HEK293 (cell line): ENCODE data around the gene PWWP2B.

Experiments
- CTCF ChIA-PET: fragments of 350-600 bp; formaldehyde crosslinking; extraction: SDS; loops from one replicate; lab custom pipeline; 2021; ENCODE audit warnings: antibody characterized with exemption; lab: Yijun Ruan, JAX
- POLR2A ChIA-PET: fragments of 300-600 bp; formaldehyde crosslinking; extraction: SDS; loops from one replicate; lab custom pipeline; 2020; ENCODE audit warnings: antibody characterized with exemption, inconsistent platforms; lab: Yijun Ruan, JAX
- H3K27ac ChIP-seq: fragments of 200-500 bp; sonication (Bioruptor generic); 2 replicates; pipeline ENCODE4 v1.5.1; 2014; ENCODE audit warnings: low read depth, low read length, control low read depth, inconsistent platforms; ENCODE audit errors: extremely low read depth
- H3K36me3 ChIP-seq, 2 experiments: fragments of 200-500 bp in 1 of 2; sonication (Bioruptor generic) in 1 of 2; 1 replicate in 1 of 2; 2 replicates in 1 of 2; pipeline ENCODE4 v1.5.1; 2014 to 2017; ENCODE audit warnings: inconsistent platforms in 2 of 2, low read length in 2 of 2; ENCODE audit not compliant: control insufficient read depth in 2 of 2, insufficient read depth in 1 of 2
- H3K4me1 ChIP-seq: fragments of 200-500 bp; sonication (Bioruptor generic); 2 replicates; pipeline ENCODE4 v1.5.1; 2014; ENCODE audit warnings: mild to moderate bottlenecking, low read length, inconsistent platforms; ENCODE audit not compliant: control insufficient read depth, insufficient read depth
- H3K4me3 ChIP-seq: 2 replicates; pipeline ENCODE4 v1.5.1; 2011; ENCODE audit warnings: low read depth, mild to moderate bottlenecking, control low read depth, low read length, moderate library complexity
- H3K9me3 ChIP-seq: fragments of 200-500 bp; sonication (Bioruptor generic); 2 replicates; pipeline ENCODE4 v1.5.1; 2014; ENCODE audit warnings: low read depth, low read length, inconsistent platforms; ENCODE audit not compliant: control insufficient read depth, insufficient read depth
- BCL11B ChIP-seq: fragments of 450-650 bp; formaldehyde crosslinking; IDR thresholded peaks from 2 replicates; pipeline ENCODE4 v1.5.1; 2016; ENCODE audit warnings: low read depth, missing biosample characterization, missing genetic modification characterization
- CTCF ChIP-seq: fragments of 450-650 bp; formaldehyde crosslinking; IDR thresholded peaks from 2 replicates; pipeline ENCODE4 v1.5.1; 2016; ENCODE audit warnings: missing biosample characterization, missing genetic modification characterization
- EGR2 ChIP-seq: fragments of 450-650 bp; formaldehyde crosslinking; IDR thresholded peaks from 2 replicates; pipeline ENCODE4 v1.5.1; 2016; ENCODE audit warnings: low read depth, missing biosample characterization, missing genetic modification characterization
- KLF1 ChIP-seq: fragments of 450-650 bp; formaldehyde crosslinking; IDR thresholded peaks from 2 replicates; pipeline ENCODE4 v1.5.1; 2016; ENCODE audit warnings: missing biosample characterization, missing genetic modification characterization
- KLF16 ChIP-seq: fragments of 450-650 bp; formaldehyde crosslinking; IDR thresholded peaks from 2 replicates; pipeline ENCODE4 v1.5.1; 2017; ENCODE audit warnings: missing biosample characterization, missing genetic modification characterization
- KLF17 ChIP-seq: fragments of 450-650 bp; formaldehyde crosslinking; IDR thresholded peaks from 2 replicates; pipeline ENCODE4 v1.5.1; 2016; ENCODE audit warnings: missing biosample characterization, missing genetic modification characterization
- KLF7 ChIP-seq: fragments of 450-650 bp; formaldehyde crosslinking; IDR thresholded peaks from 2 replicates; pipeline ENCODE4 v1.5.1; 2016; ENCODE audit warnings: missing biosample characterization, missing genetic modification characterization, borderline replicate concordance
- MYNN ChIP-seq: fragments of 450-650 bp; formaldehyde crosslinking; IDR thresholded peaks from 2 replicates; pipeline ENCODE4 v1.5.1; 2016; ENCODE audit warnings: missing biosample characterization, missing genetic modification characterization, borderline replicate concordance
- OSR2 ChIP-seq: fragments of 450-650 bp; formaldehyde crosslinking; IDR thresholded peaks from 2 replicates; pipeline ENCODE4 v1.5.1; 2016; ENCODE audit warnings: missing biosample characterization, missing genetic modification characterization
- OVOL3 ChIP-seq: fragments of 450-650 bp; formaldehyde crosslinking; IDR thresholded peaks from 2 replicates; pipeline ENCODE4 v1.5.1; 2016; ENCODE audit warnings: missing biosample characterization, missing genetic modification characterization
- SP7 ChIP-seq: fragments of 450-650 bp; formaldehyde crosslinking; IDR thresholded peaks from 2 replicates; pipeline ENCODE4 v1.5.1; 2016; ENCODE audit warnings: missing biosample characterization, missing genetic modification characterization
- ZFHX2 ChIP-seq: fragments of 450-650 bp; formaldehyde crosslinking; conservative IDR thresholded peaks from 2 replicates; pipeline ENCODE4 v1.5.1; 2016; ENCODE audit warnings: missing biosample characterization, missing genetic modification characterization
- ZNF121 ChIP-seq: fragments of 450-650 bp; formaldehyde crosslinking; IDR thresholded peaks from 2 replicates; pipeline ENCODE4 v1.5.1; 2016; ENCODE audit warnings: missing biosample characterization, missing genetic modification characterization
- ZNF133 ChIP-seq: fragments of 450-650 bp; formaldehyde crosslinking; IDR thresholded peaks from 2 replicates; pipeline ENCODE4 v1.5.1; 2016; ENCODE audit warnings: missing biosample characterization, missing genetic modification characterization
- ZNF16 ChIP-seq: fragments of 450-650 bp; formaldehyde crosslinking; IDR thresholded peaks from 2 replicates; pipeline ENCODE4 v1.5.1; 2016; ENCODE audit warnings: low read depth, missing biosample characterization, missing genetic modification characterization
- ZNF223 ChIP-seq: fragments of 450-650 bp; formaldehyde crosslinking; IDR thresholded peaks from 2 replicates; pipeline ENCODE4 v1.5.1; 2016; ENCODE audit warnings: missing biosample characterization, missing genetic modification characterization
- ZNF302 ChIP-seq: fragments of 450-650 bp; formaldehyde crosslinking; IDR thresholded peaks from 2 replicates; pipeline ENCODE4 v1.5.1; 2016; ENCODE audit warnings: missing biosample characterization, missing genetic modification characterization, low read depth
- ZNF341 ChIP-seq: fragments of 450-650 bp; formaldehyde crosslinking; IDR thresholded peaks from 2 replicates; pipeline ENCODE4; 2016; ENCODE audit warnings: low read depth, missing biosample characterization, missing genetic modification characterization
- ZNF391 ChIP-seq: fragments of 450-650 bp; formaldehyde crosslinking; IDR thresholded peaks from 2 replicates; pipeline ENCODE4 v1.5.1; 2016; ENCODE audit warnings: low read depth, missing biosample characterization, missing genetic modification characterization, borderline replicate concordance
- ZNF501 ChIP-seq: fragments of 450-650 bp; formaldehyde crosslinking; IDR thresholded peaks from 2 replicates; pipeline ENCODE4 v1.5.1; 2016; ENCODE audit warnings: missing biosample characterization, missing genetic modification characterization
- ZNF626 ChIP-seq: fragments of 450-650 bp; sonication (Bioruptor Pico); formaldehyde crosslinking; IDR thresholded peaks from 2 replicates; pipeline ENCODE4 v1.5.1; 2018; ENCODE audit warnings: missing biosample characterization, missing genetic modification characterization, inconsistent platforms
- ZNF792 ChIP-seq: fragments of 450-650 bp; formaldehyde crosslinking; IDR thresholded peaks from 2 replicates; pipeline ENCODE4 v1.5.1; 2016; ENCODE audit warnings: missing biosample characterization, missing genetic modification characterization
- ZNF830 ChIP-seq: fragments of 450-650 bp; IDR thresholded peaks from 2 replicates; pipeline ENCODE4 v1.5.0; 2018; ENCODE audit warnings: missing biosample characterization, missing genetic modification characterization, low read depth, mild to moderate bottlenecking, moderate library complexity
- ZXDB ChIP-seq: fragments of 450-650 bp; formaldehyde crosslinking; IDR thresholded peaks from 2 replicates; pipeline ENCODE4 v1.5.1; 2016; ENCODE audit warnings: missing biosample characterization, missing genetic modification characterization
- TF ChIP-seq, protein P1 (sequence below): fragments of 450-650 bp; formaldehyde crosslinking; IDR thresholded peaks from 2 replicates; pipeline ENCODE4 v1.5.1; 2017; ENCODE audit warnings: missing biosample characterization, missing genetic modification characterization
- TF ChIP-seq, protein P2 (sequence below): fragments of 450-650 bp; formaldehyde crosslinking; IDR thresholded peaks from 2 replicates; pipeline ENCODE4 v1.5.1; 2016; ENCODE audit warnings: missing biosample characterization, missing genetic modification characterization, low read depth
- TF ChIP-seq, protein P3 (sequence below): fragments of 450-650 bp; formaldehyde crosslinking; IDR thresholded peaks from 2 replicates; pipeline ENCODE4 v1.5.1; 2016; ENCODE audit warnings: missing biosample characterization, missing genetic modification characterization

The PWWP2B gene

GRCh38 chr10:132399117-132400035 is 2.4 kb downstream of the PWWP2B start:
- no peaks in the 10 kb centered on the region for H3K9me3 ChIP-seq
- TF ChIP-seq, protein P1, sequence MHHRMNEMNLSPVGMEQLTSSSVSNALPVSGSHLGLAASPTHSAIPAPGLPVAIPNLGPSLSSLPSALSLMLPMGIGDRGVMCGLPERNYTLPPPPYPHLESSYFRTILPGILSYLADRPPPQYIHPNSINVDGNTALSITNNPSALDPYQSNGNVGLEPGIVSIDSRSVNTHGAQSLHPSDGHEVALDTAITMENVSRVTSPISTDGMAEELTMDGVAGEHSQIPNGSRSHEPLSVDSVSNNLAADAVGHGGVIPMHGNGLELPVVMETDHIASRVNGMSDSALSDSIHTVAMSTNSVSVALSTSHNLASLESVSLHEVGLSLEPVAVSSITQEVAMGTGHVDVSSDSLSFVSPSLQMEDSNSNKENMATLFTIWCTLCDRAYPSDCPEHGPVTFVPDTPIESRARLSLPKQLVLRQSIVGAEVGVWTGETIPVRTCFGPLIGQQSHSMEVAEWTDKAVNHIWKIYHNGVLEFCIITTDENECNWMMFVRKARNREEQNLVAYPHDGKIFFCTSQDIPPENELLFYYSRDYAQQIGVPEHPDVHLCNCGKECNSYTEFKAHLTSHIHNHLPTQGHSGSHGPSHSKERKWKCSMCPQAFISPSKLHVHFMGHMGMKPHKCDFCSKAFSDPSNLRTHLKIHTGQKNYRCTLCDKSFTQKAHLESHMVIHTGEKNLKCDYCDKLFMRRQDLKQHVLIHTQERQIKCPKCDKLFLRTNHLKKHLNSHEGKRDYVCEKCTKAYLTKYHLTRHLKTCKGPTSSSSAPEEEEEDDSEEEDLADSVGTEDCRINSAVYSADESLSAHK: no peak
- peak; percentile 30 for TF ChIP-seq ZFHX2
- TF ChIP-seq KLF17 (tag by site-specific recombination): no peak
- no peak for TF ChIP-seq MYNN (tag by site-specific recombination)
- no peak for TF ChIP-seq ZNF16
- TF ChIP-seq, protein P2, sequence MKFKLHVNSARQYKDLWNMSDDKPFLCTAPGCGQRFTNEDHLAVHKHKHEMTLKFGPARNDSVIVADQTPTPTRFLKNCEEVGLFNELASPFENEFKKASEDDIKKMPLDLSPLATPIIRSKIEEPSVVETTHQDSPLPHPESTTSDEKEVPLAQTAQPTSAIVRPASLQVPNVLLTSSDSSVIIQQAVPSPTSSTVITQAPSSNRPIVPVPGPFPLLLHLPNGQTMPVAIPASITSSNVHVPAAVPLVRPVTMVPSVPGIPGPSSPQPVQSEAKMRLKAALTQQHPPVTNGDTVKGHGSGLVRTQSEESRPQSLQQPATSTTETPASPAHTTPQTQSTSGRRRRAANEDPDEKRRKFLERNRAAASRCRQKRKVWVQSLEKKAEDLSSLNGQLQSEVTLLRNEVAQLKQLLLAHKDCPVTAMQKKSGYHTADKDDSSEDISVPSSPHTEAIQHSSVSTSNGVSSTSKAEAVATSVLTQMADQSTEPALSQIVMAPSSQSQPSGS: no peak
- 0 out of 2 replicates have a peak, but pooled peaks have one; percentile 48 for TF ChIP-seq ZNF341 (tag by site-specific recombination)
- no peak for TF ChIP-seq ZXDB (tag by site-specific recombination)
- no peak for TF ChIP-seq ZNF830
- TF ChIP-seq, protein P3, sequence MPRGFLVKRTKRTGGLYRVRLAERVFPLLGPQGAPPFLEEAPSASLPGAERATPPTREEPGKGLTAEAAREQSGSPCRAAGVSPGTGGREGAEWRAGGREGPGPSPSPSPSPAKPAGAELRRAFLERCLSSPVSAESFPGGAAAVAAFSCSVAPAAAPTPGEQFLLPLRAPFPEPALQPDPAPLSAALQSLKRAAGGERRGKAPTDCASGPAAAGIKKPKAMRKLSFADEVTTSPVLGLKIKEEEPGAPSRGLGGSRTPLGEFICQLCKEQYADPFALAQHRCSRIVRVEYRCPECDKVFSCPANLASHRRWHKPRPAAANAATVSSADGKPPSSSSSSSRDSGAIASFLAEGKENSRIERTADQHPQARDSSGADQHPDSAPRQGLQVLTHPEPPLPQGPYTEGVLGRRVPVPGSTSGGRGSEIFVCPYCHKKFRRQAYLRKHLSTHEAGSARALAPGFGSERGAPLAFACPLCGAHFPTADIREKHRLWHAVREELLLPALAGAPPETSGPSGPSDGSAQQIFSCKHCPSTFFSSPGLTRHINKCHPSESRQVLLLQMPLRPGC (tag by site-specific recombination): no peak
- TF ChIP-seq KLF7: no peak
- no peak for TF ChIP-seq ZNF302
- TF ChIP-seq ZNF501 (tag by site-specific recombination): no peak
- no peak for TF ChIP-seq BCL11B (tag by site-specific recombination)
- TF ChIP-seq OSR2 (tag by site-specific recombination): no peak
- no peak for TF ChIP-seq SP7 (tag by site-specific recombination)
- no peak for TF ChIP-seq OVOL3 (tag by site-specific recombination)
- no peak for TF ChIP-seq KLF1 (tag by site-specific recombination)
- no peak for TF ChIP-seq ZNF223 (tag by site-specific recombination)
- TF ChIP-seq CTCF (tag by site-specific recombination): no peak
- TF ChIP-seq KLF16: no peak
- TF ChIP-seq ZNF792 (tag by site-specific recombination): no peak
- no peak for TF ChIP-seq ZNF121
- no peak for TF ChIP-seq ZNF391 (tag by site-specific recombination)
- peak; percentile 51; the same call in 1 of the 2 replicates for TF ChIP-seq EGR2
- TF ChIP-seq ZNF133 (tag by site-specific recombination): no peak
- no peak for TF ChIP-seq ZNF626 (tag by site-specific recombination)

More at GRCh38 chr10:132399117-132400035, 2.4 kb downstream of the PWWP2B start:
- ChIA-PET POLR2A (no interaction called here), CTCF (no interaction called here)
- no peak overlapping the region for H3K27ac ChIP-seq
- H3K4me3 ChIP-seq: no peak overlapping the region
- no peaks in the 10 kb centered on the region for H3K36me3 ChIP-seq
- no peaks in the 10 kb centered on the region; the same call in 1 of the 2 replicates for H3K4me1 ChIP-seq
